Measurements from ENCODE around the gene COPS7A.

- no peak for TF ChIP-seq ELF1 (IDR thresholded peaks at IDR 0.05; ENCODE audit: borderline replicate concordance, low read depth)
- TF ChIP-seq REST (IDR thresholded peaks at IDR 0.05; ENCODE audit: low read depth), result no peak
- TF ChIP-seq POLR2A (IDR thresholded peaks at IDR 0.05; ENCODE audit: borderline replicate concordance, extremely low read depth, insufficient read depth, insufficient read length), result peak; percentile 7
- no peak for TF ChIP-seq CTCF (IDR thresholded peaks at IDR 0.05 in 2 of 3, conservative IDR thresholded peaks at IDR 0.05 in 1 of 3; ENCODE audit: borderline replicate concordance in 1 of 3, insufficient read depth in 1 of 3, low read depth in 2 of 3, low read length in 2 of 3)
- no peak for TF ChIP-seq ATF3 (IDR thresholded peaks at IDR 0.05)
- TF ChIP-seq SIN3A (IDR thresholded peaks at IDR 0.05; ENCODE audit: low read depth), result no peak
- no peak for TF ChIP-seq ZBTB33 (IDR thresholded peaks at IDR 0.05; ENCODE audit: extremely low read depth, insufficient replicate concordance, low read length)
- TF ChIP-seq POLR2AphosphoS5 (IDR thresholded peaks at IDR 0.05; ENCODE audit: low read depth, low read length), result no peak
Measured at GRCh38 chr12:6724409-6724797, 557 bp downstream of the COPS7A start.

Data from HCT116 (cell line).